GM12873 (cell line): ENCODE measurements around the gene BARHL2.

Experiments used
- CTCF ChIP-seq: IDR thresholded peaks from 2 replicates; pipeline ENCODE4 v1.5.1; 2012; ENCODE audit warnings: low read depth, mild to moderate bottlenecking, moderate library complexity, low read length, control low read depth; ENCODE audit not compliant: insufficient read depth; ENCODE audit errors: missing control alignments

BARHL2 gene

GRCh38 chr1:90675161-90675847 is 41.8 kb downstream of the BARHL2 start:
- TF ChIP-seq CTCF = no peak

- TF ChIP-seq CTCF = no peak
Observed at GRCh38 chr1:90671741-90672140, 45.4 kb downstream of the BARHL2 start.

GRCh38 chr1:90671251-90671650 is 45.9 kb downstream of the BARHL2 start:
- no peak for TF ChIP-seq CTCF
